ENCODE data around the gene AQP2. TPM values are rescaled to one million over a fixed set of nuclear protein-coding genes. Genes with fewer than 3 reads are reported as not detected.

The AQP2 gene
- total RNA-seq, 1 donor from 2014 or later: not detected

- no peak overlapping the region for H3K4me2 ChIP-seq
- H3F3A ChIP-seq (ENCODE audit: low read depth): no peaks in the 10 kb centered on the region
- no peaks in the 10 kb centered on the region for H3K27me3 ChIP-seq
- H4K20me1 ChIP-seq (ENCODE audit: low read depth): no peaks in the 10 kb centered on the region
- no peaks in the 10 kb centered on the region for H3K79me2 ChIP-seq (ENCODE audit: low read depth)
- Mint-ChIP-seq H3K36me3 (no peaks in the 10 kb centered on the region), H3K4me3 (no peak overlapping the region), H3K9me3 (no peaks in the 10 kb centered on the region), H3K4me1 (peaks cover 20% of the 10 kb centered on the region), H3K27me3 (ENCODE audit: insufficient read depth, low read depth) (peaks cover 13% of the 10 kb centered on the region), H3K27ac (no peak overlapping the region)
- H3K4me3 ChIP-seq: no peak overlapping the region
- no peak overlapping the region for H2AFZ ChIP-seq (replicated peaks)
- no peak overlapping the region for H3K27ac ChIP-seq
- H3K9me3 ChIP-seq (ENCODE audit: low read depth): no peaks in the 10 kb centered on the region
- no peak for DNase-seq (ENCODE audit: low spot score)
- H3K4me1 ChIP-seq: no peaks in the 10 kb centered on the region
- no peaks in the 10 kb centered on the region for H3K36me3 ChIP-seq
- no peak overlapping the region for H3K9ac ChIP-seq
- no peak for TF ChIP-seq CTCF (IDR thresholded peaks at IDR 0.05)
- no peak for TF ChIP-seq EZH2phosphoT487 (IDR thresholded peaks at IDR 0.05)
- no peak for TF ChIP-seq EZH2 (IDR thresholded peaks at IDR 0.05)
Measured at GRCh38 chr12:49921299-49921698, 29.2 kb upstream of the AQP2 start.

- Mint-ChIP-seq H3K4me3 (no peak overlapping the region), H3K27ac (no peak overlapping the region), H3K4me1 (peaks cover 19% of the 10 kb centered on the region), H3K9me3 (no peaks in the 10 kb centered on the region), H3K36me3 (no peaks in the 10 kb centered on the region), H3K27me3 (ENCODE audit: insufficient read depth, low read depth) (peaks cover 13% of the 10 kb centered on the region)
- no peak overlapping the region for H3K27ac ChIP-seq
- no peaks in the 10 kb centered on the region for H3K36me3 ChIP-seq
- H3K27me3 ChIP-seq: no peaks in the 10 kb centered on the region
- H3K9ac ChIP-seq: no peak overlapping the region
- H2AFZ ChIP-seq (replicated peaks): no peak overlapping the region
- no peaks in the 10 kb centered on the region for H3F3A ChIP-seq (ENCODE audit: low read depth)
- H3K79me2 ChIP-seq (ENCODE audit: low read depth): no peaks in the 10 kb centered on the region
- no peaks in the 10 kb centered on the region for H3K9me3 ChIP-seq (ENCODE audit: low read depth)
- no peaks in the 10 kb centered on the region for H3K4me1 ChIP-seq
- H3K4me3 ChIP-seq: no peak overlapping the region
- no peak for DNase-seq (ENCODE audit: low spot score)
- no peak for TF ChIP-seq CTCF (IDR thresholded peaks at IDR 0.05)
- no peak for TF ChIP-seq EZH2phosphoT487 (IDR thresholded peaks at IDR 0.05)
- TF ChIP-seq EZH2 (IDR thresholded peaks at IDR 0.05): no peak
- H4K20me1 ChIP-seq (ENCODE audit: low read depth): no peaks in the 10 kb centered on the region
- H3K4me2 ChIP-seq: no peak overlapping the region
Measured at GRCh38 chr12:49921936-49922335, 28.6 kb upstream of the AQP2 start.

- Histone ChIP-seq H3K79me2 (ENCODE audit: low read depth) (no peaks in the 10 kb centered on the region), H3K27ac (no peak overlapping the region), H3K4me3 (no peak overlapping the region), H3K36me3 (no peaks in the 10 kb centered on the region), H3F3A (ENCODE audit: low read depth) (no peaks in the 10 kb centered on the region), H3K27me3 (no peaks in the 10 kb centered on the region), H3K9ac (no peak overlapping the region), H4K20me1 (ENCODE audit: low read depth) (no peaks in the 10 kb centered on the region), H2AFZ (replicated peaks) (no peak overlapping the region), H3K9me3 (ENCODE audit: low read depth) (no peaks in the 10 kb centered on the region), H3K4me2 (no peak overlapping the region), H3K4me1 (no peaks in the 10 kb centered on the region)
- no peak for DNase-seq (ENCODE audit: low spot score)
- H3K36me3 Mint-ChIP-seq: no peaks in the 10 kb centered on the region
- peaks cover 13% of the 10 kb centered on the region for H3K27me3 Mint-ChIP-seq (ENCODE audit: insufficient read depth, low read depth)
- no peak overlapping the region for H3K4me3 Mint-ChIP-seq
- no peaks in the 10 kb centered on the region for H3K9me3 Mint-ChIP-seq
- H3K27ac Mint-ChIP-seq: no peak overlapping the region
- TF ChIP-seq CTCF (IDR thresholded peaks at IDR 0.05) (no peak), EZH2phosphoT487 (IDR thresholded peaks at IDR 0.05) (no peak), EZH2 (IDR thresholded peaks at IDR 0.05) (no peak)
- H3K4me1 Mint-ChIP-seq: peaks cover 15% of the 10 kb centered on the region
Measured at GRCh38 chr12:49922349-49923034, 28.0 kb upstream of the AQP2 start.
